Breast epithelium (tissue), 3 donors: ENCODE results near the gene STIM2.

Experiments used
- CTCF ChIP-seq, 3 donors: fragments of 450-650 bp; IDR thresholded peaks; one replicate each; pipeline ENCODE4 v1.5.1; 2016 to 2017; ENCODE audit warnings: antibody characterized with exemption in 3 of 3, mild to moderate bottlenecking in 3 of 3, moderate library complexity in 3 of 3
- POLR2A ChIP-seq: fragments of 450-650 bp; IDR thresholded peaks from one replicate; pipeline ENCODE4 v1.6.1; 2016; ENCODE audit warnings: antibody characterized with exemption, mild to moderate bottlenecking, moderate library complexity
- POLR2AphosphoS5 ChIP-seq, 3 donors: sonication (generic); formaldehyde crosslinking; IDR thresholded peaks; one replicate each; pipeline ENCODE4 v1.6.1; 2017; ENCODE audit warnings: antibody characterized with exemption in 3 of 3

GRCh38 chr4:26862381-26862915 is 1.8 kb downstream of the STIM2 start:
- TF ChIP-seq CTCF (IDR thresholded peaks at IDR 0.05) = no peak
- no peak for TF ChIP-seq POLR2A
- TF ChIP-seq POLR2AphosphoS5 (IDR thresholded peaks at IDR 0.05) = no peak
